GM18858 (cell line): ENCODE measurements around the gene CNEP1R1.
A peak's percentile ranks its signal among the peaks of the same experiment; 100 is the strongest.
"Not testable (repeated sequence)": the region's sequence is repeated elsewhere in the genome, so short reads cannot be mapped to it uniquely, and the experiment has no call there.

Experiments used
- ATAC-seq: cut with Tn5 transposase; IDR thresholded peaks from one replicate; pipeline ENCODE4 v1.9.1; 2021; ENCODE audit not compliant: unreplicated experiment

CNEP1R1 gene, protein sequence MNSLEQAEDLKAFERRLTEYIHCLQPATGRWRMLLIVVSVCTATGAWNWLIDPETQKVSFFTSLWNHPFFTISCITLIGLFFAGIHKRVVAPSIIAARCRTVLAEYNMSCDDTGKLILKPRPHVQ

GRCh38 chr16:50024684-50025536 is at the start of gene CNEP1R1:
TSS of gene CNEP1R1 (plus strand) at chr16:50025225. CDS start at chr16:50025316, 91 bp downstream.
- ATAC-seq, result peak; percentile 97

GRCh38 chr16:49977427-49977826 is 47.6 kb upstream of the CNEP1R1 start:
- ATAC-seq, result no peak

- ATAC-seq, result no peak
Observed at GRCh38 chr16:49978569-49979326, 46.3 kb upstream of the CNEP1R1 start.

GRCh38 chr16:49980166-49980565 is 44.9 kb upstream of the CNEP1R1 start:
- no peak for ATAC-seq

DNA sequence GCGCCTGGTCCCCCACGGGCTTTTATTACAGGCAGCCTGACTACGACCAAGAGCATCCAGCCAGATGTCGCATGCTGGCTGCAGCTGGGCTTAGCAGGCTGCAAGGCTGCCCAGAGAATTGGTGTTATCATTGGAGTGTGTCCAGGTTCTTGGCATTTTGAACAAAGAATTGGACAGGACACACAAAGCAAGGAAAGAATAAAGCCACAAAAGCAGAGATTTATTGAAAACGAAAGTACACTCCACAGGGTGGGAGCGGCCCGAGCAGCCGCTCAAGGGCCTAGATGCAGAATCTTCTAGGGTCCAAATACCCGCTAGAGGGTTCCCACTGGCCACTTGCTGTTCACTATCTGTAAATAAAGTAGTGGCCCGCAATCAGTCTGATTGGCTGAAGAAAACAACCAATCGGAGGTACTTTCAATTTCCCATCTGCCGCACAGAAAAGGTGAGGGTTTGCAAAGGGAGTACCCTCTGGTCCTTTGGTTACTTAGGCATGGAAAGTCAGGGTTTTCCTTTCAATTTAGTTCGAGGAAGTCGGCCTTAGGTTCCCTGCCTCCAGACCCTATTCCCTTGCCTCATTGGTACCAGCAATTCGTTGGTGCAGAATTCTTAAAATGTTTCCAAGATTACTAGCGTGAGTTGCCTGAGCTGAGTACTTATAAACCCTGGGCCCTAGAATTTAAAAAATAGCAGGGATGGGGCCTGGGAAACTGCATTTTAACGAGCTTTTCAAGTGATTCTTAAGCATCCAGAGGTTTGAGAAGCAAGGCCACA is 38.5 kb upstream of the CNEP1R1 start:
- ATAC-seq, result no peak

DNA sequence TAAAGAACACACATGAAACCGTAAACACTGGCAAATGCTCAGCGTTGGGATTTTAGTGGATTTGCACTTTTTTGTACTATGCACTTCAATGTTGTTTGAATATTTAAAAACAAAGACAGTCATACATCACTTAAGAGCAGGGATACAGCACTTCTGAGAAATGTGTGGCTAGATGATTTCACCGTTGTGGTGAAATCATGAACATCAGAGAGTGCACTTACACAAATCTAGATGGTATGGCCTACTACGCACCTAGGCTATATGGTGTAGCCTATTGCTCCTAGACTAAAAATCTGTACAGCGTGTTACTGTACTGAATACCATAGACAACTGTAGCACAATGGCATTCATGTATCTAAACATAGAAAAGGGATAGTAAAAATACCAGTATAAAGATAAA is 37.6 kb upstream of the CNEP1R1 start:
- ATAC-seq, result no peak

DNA sequence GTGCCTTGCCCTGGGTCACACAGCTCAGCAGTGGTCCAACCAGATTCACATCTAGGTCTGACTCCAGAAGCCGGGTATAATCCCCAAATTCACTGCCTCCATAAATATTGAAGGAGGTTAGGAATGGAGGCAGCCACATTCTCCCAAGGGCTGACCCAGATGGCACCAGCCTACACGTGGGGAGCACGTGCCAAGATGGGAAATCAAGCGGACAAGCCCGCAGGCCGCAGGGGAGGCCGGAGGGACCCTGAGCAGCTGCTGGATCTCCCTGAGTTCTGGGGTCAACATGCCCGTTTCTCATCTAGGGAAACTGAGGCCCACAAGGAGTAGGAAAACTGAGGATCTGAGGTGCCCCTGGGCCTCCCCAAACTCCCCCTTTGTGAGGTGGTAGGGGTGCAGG is 32.2 kb upstream of the CNEP1R1 start:
- ATAC-seq, result no peak

GRCh38 chr16:49993579-49993978 is 31.4 kb upstream of the CNEP1R1 start:
- ATAC-seq, result no peak

- no peak for ATAC-seq
Observed at GRCh38 chr16:49994006-49994405, 31.0 kb upstream of the CNEP1R1 start.

DNA sequence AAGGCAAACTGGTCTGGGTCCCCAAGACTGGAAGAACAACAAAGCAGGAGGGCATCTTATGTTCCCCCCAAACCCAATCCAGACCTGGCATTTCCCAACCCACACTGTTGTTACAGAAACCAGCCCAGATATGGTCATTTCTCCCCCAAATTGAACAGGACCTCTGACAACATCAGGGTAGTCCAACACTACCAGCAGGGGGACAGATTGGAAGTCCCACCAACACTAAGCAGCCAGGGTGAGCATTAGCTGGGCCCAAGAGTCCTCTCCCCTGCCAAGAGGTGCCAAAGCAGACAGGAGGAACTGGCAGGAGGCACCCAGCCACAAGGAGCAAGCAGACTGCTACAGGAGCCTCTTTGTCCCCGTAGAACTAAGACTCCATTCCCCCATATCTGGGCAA is 29.3 kb upstream of the CNEP1R1 start:
- ATAC-seq, result no peak

DNA sequence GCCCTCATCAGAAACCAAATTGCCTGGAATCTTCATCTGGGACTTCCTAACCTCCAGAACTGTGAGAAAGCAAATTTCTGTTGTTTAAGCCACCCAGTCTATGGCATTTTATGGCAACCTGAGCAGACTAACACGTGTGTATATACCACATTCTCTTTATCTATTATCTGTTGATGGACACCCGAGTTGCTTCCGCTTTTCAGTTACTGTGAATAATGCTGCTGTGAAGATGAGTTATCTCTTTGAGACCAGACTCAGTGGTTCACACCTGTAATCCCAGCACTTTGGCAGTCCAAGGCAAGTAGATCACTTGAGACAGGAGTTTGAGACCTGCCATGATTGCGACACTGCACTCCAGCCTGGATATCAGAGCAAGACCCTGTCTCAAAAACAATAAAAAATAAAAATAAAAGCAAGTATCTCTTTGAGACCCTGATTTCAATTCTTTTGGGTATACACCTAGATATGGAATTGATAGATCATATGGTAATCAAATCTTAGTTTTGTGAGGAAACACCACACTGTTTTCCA is 27.2 kb upstream of the CNEP1R1 start:
- ATAC-seq, result no peak

- no peak for ATAC-seq
Observed at GRCh38 chr16:49998991-49999390, 26.0 kb upstream of the CNEP1R1 start.

- ATAC-seq, result no peak
Observed at GRCh38 chr16:50001144-50001543, 23.9 kb upstream of the CNEP1R1 start.

DNA sequence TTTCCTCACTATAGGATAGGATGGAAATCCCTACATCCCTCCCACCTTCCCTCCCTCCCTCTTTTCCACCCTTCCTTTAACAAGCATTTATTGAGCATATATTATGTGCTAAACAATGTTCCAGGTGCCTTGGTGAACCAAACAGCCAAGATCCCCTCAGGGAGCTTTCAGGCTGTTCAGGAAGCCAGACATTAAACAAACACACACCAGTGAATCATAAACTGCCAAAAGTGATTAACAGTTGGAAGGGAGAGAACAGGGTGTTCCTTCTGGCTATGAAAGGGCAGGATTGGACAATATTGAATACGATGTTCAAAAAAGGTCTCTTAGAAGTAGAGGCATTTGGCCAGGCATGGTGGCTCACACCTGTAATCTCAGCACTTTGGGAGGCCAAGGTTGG is 22.8 kb upstream of the CNEP1R1 start:
- no peak for ATAC-seq

- ATAC-seq, result no peak
Observed at GRCh38 chr16:50004239-50004638, 20.8 kb upstream of the CNEP1R1 start.

- no peak for ATAC-seq
Observed at GRCh38 chr16:50006964-50007363, 18.1 kb upstream of the CNEP1R1 start.

DNA sequence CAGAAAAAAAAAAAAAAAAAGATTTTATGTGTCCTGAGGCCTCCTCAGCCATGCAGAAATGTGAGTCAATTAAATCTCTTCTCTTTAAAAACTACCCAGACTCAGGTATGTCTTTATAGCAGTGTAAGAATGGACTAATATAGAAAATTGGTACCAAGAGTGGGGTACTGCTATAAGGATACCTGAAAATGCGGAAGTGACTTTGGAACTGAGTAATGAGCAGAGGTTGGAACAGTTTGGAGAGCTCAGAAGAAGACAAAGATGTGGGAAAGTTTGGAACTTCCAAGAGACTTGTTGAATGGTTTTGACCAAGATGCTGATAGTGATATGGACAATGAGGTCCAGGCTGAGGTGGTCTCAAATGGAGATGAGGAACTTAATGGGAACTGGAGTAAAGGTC is 17.3 kb upstream of the CNEP1R1 start:
- ATAC-seq, result no peak

DNA sequence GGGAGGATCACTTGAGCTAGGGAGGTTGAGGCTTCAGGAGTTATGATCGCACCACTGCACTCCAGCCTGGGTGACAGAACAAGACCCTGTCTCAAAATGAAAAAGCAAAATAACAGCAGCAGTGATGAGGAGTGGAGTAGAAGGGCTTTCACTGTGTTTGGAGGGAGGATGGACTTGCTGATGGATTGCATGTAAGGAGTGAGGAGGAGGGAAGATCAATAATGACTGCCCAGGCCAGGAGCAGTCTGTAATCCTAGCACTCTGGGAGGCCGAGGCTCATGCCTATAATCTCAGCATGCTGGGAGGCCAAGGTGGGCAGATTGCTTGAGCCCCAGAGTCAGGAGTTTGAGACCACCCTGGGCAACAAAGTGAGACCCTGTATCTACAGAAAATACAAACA is 14.8 kb upstream of the CNEP1R1 start:
- ATAC-seq, result no peak

GRCh38 chr16:50011707-50012106 is 13.3 kb upstream of the CNEP1R1 start:
- no peak for ATAC-seq

DNA sequence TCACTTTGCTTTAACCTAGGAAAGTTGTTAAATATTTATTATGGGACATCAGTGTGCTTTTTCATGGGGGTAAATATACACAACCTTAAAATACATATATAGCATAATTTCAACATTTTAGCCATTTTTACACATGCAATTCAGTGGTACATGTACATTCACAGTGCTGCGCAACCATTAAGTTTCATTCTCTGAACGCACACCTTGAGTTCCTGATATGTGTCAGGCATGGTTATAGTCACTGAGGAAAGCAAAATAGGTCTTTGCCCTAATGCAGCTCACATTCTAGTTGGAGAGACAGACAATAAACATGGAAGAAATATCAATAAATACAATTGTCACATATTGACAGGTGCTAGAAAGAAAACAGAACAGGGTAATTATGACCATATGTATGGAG is 12.8 kb upstream of the CNEP1R1 start:
- ATAC-seq, result no peak

- ATAC-seq, result not testable (repeated sequence)
Observed at GRCh38 chr16:50014211-50014610, 10.8 kb upstream of the CNEP1R1 start.
